HCT116 (cell line): ENCODE data around the gene SPIRE1. TPM values are rescaled to one million over a fixed set of nuclear protein-coding genes. Genes with fewer than 3 reads are reported as not detected.

Source experiments
- ATAC-seq: fragments of 200-7000 bp; cut with Tn5 transposase; 2 replicates; pipeline ENCODE4 v1.9.1; 2020; ENCODE audit warnings: mild to moderate bottlenecking, moderate library complexity
- BruUV-seq: library from RNA; stranded (reverse); fragments of 400-500 nt; replicated peaks from 2 replicates; lab custom pipeline; 2021; lab: Mats Ljungman, UMichigan
- CTCF ChIA-PET: fragments of 300-600 bp; sonication (Branson Sonifier 250); formaldehyde crosslinking; loops from one replicate; lab custom pipeline; 2021; ENCODE audit warnings: antibody characterized with exemption; lab: Charles Lee
- POLR2A ChIA-PET: fragments of 300-600, 350-600 bp; sonication (Branson Sonifier 250); formaldehyde crosslinking; loops from one replicate; lab custom pipeline; 2021; ENCODE audit warnings: antibody characterized with exemption; lab: Charles Lee
- RAD21 ChIA-PET, 2 experiments: fragments of 300-600 bp; sonication (Branson Sonifier 250); formaldehyde crosslinking; loops; one replicate each; lab custom pipeline; 2023; ENCODE audit warnings: low total read pairs in 2 of 2; ENCODE audit not compliant: uncharacterized antibody in 2 of 2, unreplicated experiment in 2 of 2, low non-redundant PET in 1 of 2; lab: Charles Lee
- DNase-seq: peaks from one replicate; pipeline ENCODE4 v3.0.0-alpha.2; 2010; ENCODE audit warnings: low read depth, low spot score
- H2AFZ ChIP-seq: fragments of 200-600 bp; shearing (Covaris generic), sonication (generic); 2 replicates; pipeline ENCODE4 v1.6.1; 2017; ENCODE audit warnings: low read depth, mixed run types, mixed read lengths, antibody characterized with exemption, low read length; ENCODE audit not compliant: poor library complexity, severe bottlenecking
- H3K27ac ChIP-seq: 2 replicates; pipeline ENCODE4 v1.5.1; 2012; ENCODE audit warnings: low read depth, low read length
- H3K27me3 ChIP-seq: fragments of 200-600 bp; sonication (generic); 2 replicates; pipeline ENCODE4 v1.6.1; 2016; ENCODE audit warnings: mixed run types, low read length, mixed read lengths; ENCODE audit not compliant: insufficient read depth
- H3K36me3 ChIP-seq, 2 experiments: fragments of 200-500 bp in 1 of 2; fragments of 200-600 bp in 1 of 2; sonication (Bioruptor generic) in 1 of 2; sonication (generic) in 1 of 2; 2 replicates each; pipeline versions ENCODE4 v1.5.1 to v1.6.1; 2014 to 2016; ENCODE audit warnings: low read length in 2 of 2, inconsistent platforms in 1 of 2, mixed read lengths in 1 of 2, mixed run types in 1 of 2; ENCODE audit not compliant: insufficient read depth in 2 of 2, control insufficient read depth in 1 of 2
- H3K4me1 ChIP-seq, 2 experiments: fragments of 200-600 bp in 1 of 2; sonication (generic) in 1 of 2; 2 replicates each; pipeline versions ENCODE4 v1.5.1 to v1.6.1; 2012 to 2017; ENCODE audit warnings: low read length in 2 of 2, inconsistent platforms in 1 of 2, mild to moderate bottlenecking in 1 of 2, mixed read lengths in 1 of 2, mixed run types in 1 of 2, moderate library complexity in 1 of 2; ENCODE audit not compliant: insufficient read depth in 2 of 2, control insufficient read depth in 1 of 2
- H3K4me2 ChIP-seq: fragments of 200-600 bp; sonication (generic); 2 replicates; pipeline ENCODE4 v1.6.1; 2017; ENCODE audit warnings: mixed run types, low read length, mixed read lengths
- H3K4me3 ChIP-seq, 2 experiments: fragments of 200-600 bp in 1 of 2; sonication (generic) in 1 of 2; replicated peaks in 1 of 2; 2 replicates each; pipeline ENCODE4 v1.5.1; 2011 to 2016; ENCODE audit warnings: low read length in 2 of 2, control low read depth in 1 of 2, low read depth in 1 of 2, mild to moderate bottlenecking in 1 of 2, mixed read lengths in 1 of 2, mixed run types in 1 of 2
- H3K79me2 ChIP-seq: fragments of 200-600 bp; sonication (generic); 2 replicates; pipeline ENCODE4 v1.6.1; 2017; ENCODE audit warnings: mild to moderate bottlenecking, mixed run types, low read length, moderate library complexity, mixed read lengths; ENCODE audit not compliant: insufficient read depth
- H3K9ac ChIP-seq: fragments of 200-600 bp; sonication (generic); 2 replicates; pipeline ENCODE4 v1.6.1; 2016; ENCODE audit warnings: low read length, mixed read lengths
- H3K9me2 ChIP-seq: fragments of 200-600 bp; sonication (generic), shearing (Covaris generic); 2 replicates; pipeline ENCODE4 v1.6.1; 2017; ENCODE audit warnings: mixed run types, mild to moderate bottlenecking, moderate library complexity; ENCODE audit not compliant: insufficient read depth
- H3K9me3 ChIP-seq, 2 experiments: fragments of 200-500 bp in 1 of 2; fragments of 200-600 bp in 1 of 2; sonication (Bioruptor generic) in 1 of 2; sonication (generic) in 1 of 2; 2 replicates each; pipeline ENCODE4 v1.6.1; 2014 to 2017; ENCODE audit warnings: low read length in 2 of 2, mixed read lengths in 2 of 2, inconsistent platforms in 1 of 2, low read depth in 1 of 2, mild to moderate bottlenecking in 1 of 2, mixed run types in 1 of 2, moderate library complexity in 1 of 2; ENCODE audit not compliant: control insufficient read depth in 1 of 2, insufficient read depth in 1 of 2
- H4K20me1 ChIP-seq: fragments of 200-600 bp; sonication (generic), shearing (Covaris generic); 2 replicates; pipeline ENCODE4 v1.6.1; 2017; ENCODE audit warnings: mixed run types, mild to moderate bottlenecking, moderate library complexity; ENCODE audit not compliant: insufficient read depth
- CEBPB ChIP-seq: IDR thresholded peaks from 2 replicates; pipeline ENCODE4 v1.6.1; 2012; ENCODE audit warnings: low read depth
- EGR1 ChIP-seq: IDR thresholded peaks from 2 replicates; pipeline ENCODE4 v1.6.1; 2012; ENCODE audit warnings: low read depth
- ELF1 ChIP-seq: IDR thresholded peaks from 2 replicates; pipeline ENCODE4 v1.6.1; 2012; ENCODE audit warnings: low read depth, borderline replicate concordance
- JUND ChIP-seq: IDR thresholded peaks from 2 replicates; pipeline ENCODE4 v1.6.1; 2012
- POLR2A ChIP-seq: IDR thresholded peaks from 2 replicates; pipeline ENCODE4 v1.7.0; 2011; ENCODE audit warnings: borderline replicate concordance; ENCODE audit not compliant: insufficient read depth, insufficient read length; ENCODE audit errors: extremely low read depth
- RAD21 ChIP-seq: IDR thresholded peaks from 2 replicates; pipeline ENCODE4 v1.6.1; 2012; ENCODE audit warnings: low read depth, mild to moderate bottlenecking
- SIN3A ChIP-seq: IDR thresholded peaks from 2 replicates; pipeline ENCODE4 v1.6.1; 2012; ENCODE audit warnings: low read depth
- SP1 ChIP-seq: IDR thresholded peaks from 2 replicates; pipeline ENCODE4 v1.6.1; 2012; ENCODE audit warnings: low read depth
- SRF ChIP-seq: IDR thresholded peaks from 2 replicates; pipeline ENCODE4 v1.6.1; 2012; ENCODE audit warnings: low read depth
- TCF7L2 ChIP-seq: IDR thresholded peaks from 2 replicates; pipeline ENCODE4 v1.7.0; 2011; ENCODE audit warnings: borderline replicate concordance, inconsistent platforms; ENCODE audit not compliant: insufficient read depth, insufficient read length; ENCODE audit errors: extremely low read depth
- ZFX ChIP-seq: fragments of 450-650 bp; IDR thresholded peaks from 2 replicates; pipeline ENCODE4 v1.6.1; 2017
- ZNF274 ChIP-seq: fragments of 200-500 bp; sonication (Bioruptor generic); IDR thresholded peaks from 2 replicates; pipeline ENCODE4 v1.6.1; 2014; ENCODE audit warnings: mild to moderate bottlenecking, low read depth, low read length, inconsistent platforms
- intact Hi-C: fragments of 100-400 bp; cut with micrococcal nuclease; formaldehyde crosslinking; loops from 2 replicates; pipeline ENCODE4 v1.10.0; 2022
- total RNA-seq: library from RNA; stranded (reverse); gene quantifications from one replicate; pipeline ENCODE4 v1.2.1, GENCODE V29; 2021; ENCODE audit not compliant: unreplicated experiment
- TF ChIP-seq, protein P1 (sequence below): IDR thresholded peaks from 2 replicates; pipeline ENCODE4 v1.6.1; 2012
- TF ChIP-seq, protein P2 (sequence below), 3 experiments: fragments of 200-600 bp in 1 of 3; sonication (generic) in 1 of 3; IDR thresholded peaks in 2 of 3; conservative IDR thresholded peaks in 1 of 3; 2 replicates each; pipeline ENCODE4 v1.5.1; 2012 to 2017; ENCODE audit warnings: low read depth in 2 of 3, low read length in 2 of 3, antibody characterized with exemption in 1 of 3, borderline replicate concordance in 1 of 3, control low read depth in 1 of 3, mild to moderate bottlenecking in 1 of 3, mixed read lengths in 1 of 3, mixed run types in 1 of 3, moderate library complexity in 1 of 3; ENCODE audit not compliant: insufficient read depth in 1 of 3
- TF ChIP-seq, protein P3 (sequence below): IDR thresholded peaks from 2 replicates; pipeline ENCODE4 v1.6.1; 2012
- TF ChIP-seq, protein P4 (sequence below): IDR thresholded peaks from 2 replicates; pipeline ENCODE4 v1.6.1; 2012; ENCODE audit warnings: low read depth

Gene SPIRE1
- total RNA-seq, 1 experiment from 2014 or later = 26.6 TPM

DNA sequence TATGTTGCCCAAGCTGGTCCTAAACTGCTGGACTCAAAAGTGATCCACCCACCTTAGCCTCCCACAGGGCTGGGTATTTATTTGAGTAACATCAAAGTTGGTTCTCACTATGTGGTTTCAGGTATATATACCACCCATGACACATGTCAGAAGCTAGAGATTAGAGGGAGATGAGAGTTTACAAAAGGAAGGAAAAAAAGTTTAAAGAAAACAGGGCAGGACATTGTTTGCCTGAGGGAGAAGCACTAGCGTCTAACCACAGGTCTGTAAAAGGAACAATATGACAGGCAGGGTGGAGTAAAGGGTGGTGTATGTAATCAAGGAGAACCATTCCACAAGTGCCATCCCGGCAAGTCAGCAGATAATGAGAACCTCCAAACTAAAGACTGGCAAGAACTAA is 36.1 kb upstream of the SPIRE1 start:
- RAD21 ChIA-PET = interaction anchor here in 1 of 2 experiments (0.5 kb wide), 1 partner anchor 25 kb away, joined by 4 read pairs; no protein-coding TSS in a partner anchor
- H3K4me2 ChIP-seq = no peak overlapping the region
- CTCF ChIA-PET = no interaction called here
- no peak for TF ChIP-seq TCF7L2
- no peak for TF ChIP-seq SP1
- no peak for TF ChIP-seq ZNF274
- TF ChIP-seq, protein P1, sequence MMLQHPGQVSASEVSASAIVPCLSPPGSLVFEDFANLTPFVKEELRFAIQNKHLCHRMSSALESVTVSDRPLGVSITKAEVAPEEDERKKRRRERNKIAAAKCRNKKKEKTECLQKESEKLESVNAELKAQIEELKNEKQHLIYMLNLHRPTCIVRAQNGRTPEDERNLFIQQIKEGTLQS = no peak
- no peak for TF ChIP-seq POLR2A
- ATAC-seq (no peak), DNase-seq (no peak)
- H2AFZ ChIP-seq = no peak overlapping the region
- peaks cover 10 to 15% of the 10 kb centered on the region in 2 experiments for H3K36me3 ChIP-seq
- no peaks in the 10 kb centered on the region for H3K4me1 ChIP-seq
- no peaks in the 10 kb centered on the region for H4K20me1 ChIP-seq
- H3K4me3 ChIP-seq = no peak overlapping the region
- H3K27me3 ChIP-seq = no peaks in the 10 kb centered on the region
- POLR2A ChIA-PET = no interaction called here
- intact Hi-C loops = no loop called here
- no peaks in the 10 kb centered on the region for H3K9me2 ChIP-seq
- H3K27ac ChIP-seq = no peak overlapping the region
- H3K79me2 ChIP-seq = peaks cover 6% of the 10 kb centered on the region
- no TSS peak for BruUV-seq
- no peaks in the 10 kb centered on the region for H3K9me3 ChIP-seq
- H3K9ac ChIP-seq = no peak overlapping the region

DNA sequence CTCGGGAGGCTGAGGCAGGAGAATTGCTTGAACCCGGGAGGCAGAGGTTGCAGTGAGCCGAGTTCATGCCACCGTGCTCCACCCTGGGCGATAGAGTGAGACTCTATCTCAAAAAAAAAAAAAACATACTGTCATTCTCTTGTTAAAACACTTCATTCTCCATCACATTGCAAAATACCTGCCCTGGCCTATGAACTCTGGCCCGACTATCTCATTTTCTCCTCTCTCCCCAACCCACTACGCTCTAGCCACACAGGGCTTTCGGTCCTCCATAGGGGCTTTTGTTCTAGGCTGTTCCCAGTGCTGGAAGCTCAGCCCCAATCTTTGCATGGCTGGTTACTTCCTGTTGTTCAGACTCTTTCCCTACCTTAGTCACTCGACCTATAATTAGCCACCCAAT is 34.3 kb upstream of the SPIRE1 start:
- POLR2A ChIA-PET = interaction anchor here (0.6 to 0.7 kb wide), 2 partner anchors 8 to 242 kb away, joined by 3 to 4 read pairs; no protein-coding TSS in a partner anchor
- CTCF ChIA-PET = interaction anchor here (1.1 kb wide), 1 partner anchor 364 kb away, joined by 3 read pairs; no protein-coding TSS in a partner anchor
- no peak for ATAC-seq
- TF ChIP-seq EGR1 (no peak), ZFX (no peak), SRF (no peak), ZNF274 (no peak), TCF7L2 (no peak), POLR2A (no peak), ELF1 (no peak), CEBPB (no peak), RAD21 (no peak), SIN3A (no peak), JUND (no peak)
- TF ChIP-seq, protein P2, sequence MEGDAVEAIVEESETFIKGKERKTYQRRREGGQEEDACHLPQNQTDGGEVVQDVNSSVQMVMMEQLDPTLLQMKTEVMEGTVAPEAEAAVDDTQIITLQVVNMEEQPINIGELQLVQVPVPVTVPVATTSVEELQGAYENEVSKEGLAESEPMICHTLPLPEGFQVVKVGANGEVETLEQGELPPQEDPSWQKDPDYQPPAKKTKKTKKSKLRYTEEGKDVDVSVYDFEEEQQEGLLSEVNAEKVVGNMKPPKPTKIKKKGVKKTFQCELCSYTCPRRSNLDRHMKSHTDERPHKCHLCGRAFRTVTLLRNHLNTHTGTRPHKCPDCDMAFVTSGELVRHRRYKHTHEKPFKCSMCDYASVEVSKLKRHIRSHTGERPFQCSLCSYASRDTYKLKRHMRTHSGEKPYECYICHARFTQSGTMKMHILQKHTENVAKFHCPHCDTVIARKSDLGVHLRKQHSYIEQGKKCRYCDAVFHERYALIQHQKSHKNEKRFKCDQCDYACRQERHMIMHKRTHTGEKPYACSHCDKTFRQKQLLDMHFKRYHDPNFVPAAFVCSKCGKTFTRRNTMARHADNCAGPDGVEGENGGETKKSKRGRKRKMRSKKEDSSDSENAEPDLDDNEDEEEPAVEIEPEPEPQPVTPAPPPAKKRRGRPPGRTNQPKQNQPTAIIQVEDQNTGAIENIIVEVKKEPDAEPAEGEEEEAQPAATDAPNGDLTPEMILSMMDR (IDR thresholded peaks at IDR 0.05 in 2 of 3, conservative IDR thresholded peaks at IDR 0.05 in 1 of 3; ENCODE audit: borderline replicate concordance in 1 of 3, insufficient read depth in 1 of 3, low read depth in 2 of 3, low read length in 2 of 3) = no peak
- TF ChIP-seq, protein P3, sequence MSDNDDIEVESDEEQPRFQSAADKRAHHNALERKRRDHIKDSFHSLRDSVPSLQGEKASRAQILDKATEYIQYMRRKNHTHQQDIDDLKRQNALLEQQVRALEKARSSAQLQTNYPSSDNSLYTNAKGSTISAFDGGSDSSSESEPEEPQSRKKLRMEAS = no peak
- TF ChIP-seq, protein P4, sequence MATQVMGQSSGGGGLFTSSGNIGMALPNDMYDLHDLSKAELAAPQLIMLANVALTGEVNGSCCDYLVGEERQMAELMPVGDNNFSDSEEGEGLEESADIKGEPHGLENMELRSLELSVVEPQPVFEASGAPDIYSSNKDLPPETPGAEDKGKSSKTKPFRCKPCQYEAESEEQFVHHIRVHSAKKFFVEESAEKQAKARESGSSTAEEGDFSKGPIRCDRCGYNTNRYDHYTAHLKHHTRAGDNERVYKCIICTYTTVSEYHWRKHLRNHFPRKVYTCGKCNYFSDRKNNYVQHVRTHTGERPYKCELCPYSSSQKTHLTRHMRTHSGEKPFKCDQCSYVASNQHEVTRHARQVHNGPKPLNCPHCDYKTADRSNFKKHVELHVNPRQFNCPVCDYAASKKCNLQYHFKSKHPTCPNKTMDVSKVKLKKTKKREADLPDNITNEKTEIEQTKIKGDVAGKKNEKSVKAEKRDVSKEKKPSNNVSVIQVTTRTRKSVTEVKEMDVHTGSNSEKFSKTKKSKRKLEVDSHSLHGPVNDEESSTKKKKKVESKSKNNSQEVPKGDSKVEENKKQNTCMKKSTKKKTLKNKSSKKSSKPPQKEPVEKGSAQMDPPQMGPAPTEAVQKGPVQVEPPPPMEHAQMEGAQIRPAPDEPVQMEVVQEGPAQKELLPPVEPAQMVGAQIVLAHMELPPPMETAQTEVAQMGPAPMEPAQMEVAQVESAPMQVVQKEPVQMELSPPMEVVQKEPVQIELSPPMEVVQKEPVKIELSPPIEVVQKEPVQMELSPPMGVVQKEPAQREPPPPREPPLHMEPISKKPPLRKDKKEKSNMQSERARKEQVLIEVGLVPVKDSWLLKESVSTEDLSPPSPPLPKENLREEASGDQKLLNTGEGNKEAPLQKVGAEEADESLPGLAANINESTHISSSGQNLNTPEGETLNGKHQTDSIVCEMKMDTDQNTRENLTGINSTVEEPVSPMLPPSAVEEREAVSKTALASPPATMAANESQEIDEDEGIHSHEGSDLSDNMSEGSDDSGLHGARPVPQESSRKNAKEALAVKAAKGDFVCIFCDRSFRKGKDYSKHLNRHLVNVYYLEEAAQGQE = no peak

More for the DNA sequence above, 34.3 kb upstream of the SPIRE1 start:
- Histone ChIP-seq H3K27ac (no peak overlapping the region), H3K9ac (no peak overlapping the region), H3K4me2 (no peak overlapping the region), H3K9me3 (no peaks in the 10 kb centered on the region), H2AFZ (no peak overlapping the region), H4K20me1 (no peaks in the 10 kb centered on the region), H3K4me3 (no peak overlapping the region), H3K36me3 (peaks cover 10 to 11% of the 10 kb centered on the region in 2 experiments), H3K27me3 (no peaks in the 10 kb centered on the region), H3K4me1 (no peaks in the 10 kb centered on the region), H3K9me2 (no peaks in the 10 kb centered on the region), H3K79me2 (no peaks in the 10 kb centered on the region)
- DNase-seq = no peak
- intact Hi-C loops = no loop called here
- BruUV-seq = no TSS peak
- RAD21 ChIA-PET = no interaction called here
